Measurements from ENCODE around the gene GNAI2.

GRCh38 chr3:50278880-50279224, 42.8 kb downstream of the GNAI2 start, which contains the start of gene LSMEM2:
- TF ChIP-seq HMGXB4 (CRISPR knock-in tag; IDR thresholded peaks at IDR 0.05): no peak
- no peak for TF ChIP-seq CREM (CRISPR knock-in tag; IDR thresholded peaks at IDR 0.05)
- TF ChIP-seq TCF7 (CRISPR knock-in tag; IDR thresholded peaks at IDR 0.05; ENCODE audit: low read depth): no peak
- no peak for TF ChIP-seq CTCF (IDR thresholded peaks at IDR 0.05)
- no peak for TF ChIP-seq IRF1 (CRISPR knock-in tag; IDR thresholded peaks at IDR 0.05)
- no peak for TF ChIP-seq ESRRA (CRISPR knock-in tag; IDR thresholded peaks at IDR 0.05; ENCODE audit: borderline replicate concordance)
- no peak for TF ChIP-seq NFE2L1 (CRISPR knock-in tag; IDR thresholded peaks at IDR 0.05)

Measured in WTC11 (cell line).